ENCODE measurements around the gene NANOS3. TPM values are rescaled to one million over a fixed set of nuclear protein-coding genes. Genes with fewer than 3 reads are reported as not detected.

The NANOS3 gene
- total and polyA plus RNA-seq, 9 donors, result 0.30 to 2.4 (median 1.1) TPM; not detected in 4

- Histone ChIP-seq H3K4me3 (no peak overlapping the region), H3K36me3 (no peaks in the 10 kb centered on the region), H3K4me1 (ENCODE audit: insufficient read depth) (no peaks in the 10 kb centered on the region), H3K9me3 (no peaks in the 10 kb centered on the region), H3K27me3 (no peaks in the 10 kb centered on the region), H3K27ac (no peak overlapping the region)
- TF ChIP-seq POLR2A (IDR thresholded peaks at IDR 0.05) (no peak), CTCF (IDR thresholded peaks at IDR 0.05) (no peak), EP300 (IDR thresholded peaks at IDR 0.05) (no peak)
- WGBS, 3 donors, result 71 to 79% (median 74%) methylated on average over 10 of the region's 10 CpGs
- intact Hi-C loops (cut with DNase I), result no loop called here
- DNase-seq, result no peak
Observed at GRCh38 chr19:13899393-13899792, 22.5 kb downstream of the NANOS3 start.

- no peaks in the 10 kb centered on the region for H3K36me3 ChIP-seq
- no peaks in the 10 kb centered on the region for H3K4me1 ChIP-seq (ENCODE audit: insufficient read depth)
- intact Hi-C loops (cut with DNase I), result no loop called here
- no peak overlapping the region for H3K4me3 ChIP-seq
- no peak overlapping the region for H3K27ac ChIP-seq
- no peak for DNase-seq
- no peaks in the 10 kb centered on the region for H3K27me3 ChIP-seq
- H3K9me3 ChIP-seq, result no peaks in the 10 kb centered on the region
- no peak for TF ChIP-seq CTCF (IDR thresholded peaks at IDR 0.05)
- no peak for TF ChIP-seq POLR2A (IDR thresholded peaks at IDR 0.05)
- TF ChIP-seq EP300 (IDR thresholded peaks at IDR 0.05), result no peak
- 45 to 50% (median 45%) methylated on average over 5 of the region's 5 CpGs for WGBS, 3 donors
Observed at GRCh38 chr19:13899912-13900584, 23.1 kb downstream of the NANOS3 start.

GRCh38 chr19:13902993-13903555 lies 26.1 kb downstream of the NANOS3 start:
- intact Hi-C loops (cut with DNase I), result no loop called here
- WGBS, 3 donors, result 71 to 80% (median 72%) methylated on average over 4 of the region's 4 CpGs

More at GRCh38 chr19:13902993-13903555, 26.1 kb downstream of the NANOS3 start:
- Histone ChIP-seq H3K4me1 (ENCODE audit: insufficient read depth) (peaks cover 6% of the 10 kb centered on the region), H3K27ac (no peak overlapping the region), H3K27me3 (no peaks in the 10 kb centered on the region), H3K36me3 (no peaks in the 10 kb centered on the region), H3K9me3 (no peaks in the 10 kb centered on the region), H3K4me3 (no peak overlapping the region)
- DNase-seq, result no peak
- TF ChIP-seq EP300 (IDR thresholded peaks at IDR 0.05) (no peak), POLR2A (IDR thresholded peaks at IDR 0.05) (no peak), CTCF (IDR thresholded peaks at IDR 0.05) (no peak)

Measured in ovary (tissue), 9 donors.